Thyroid gland (tissue), 4 donors: ENCODE measurements around the gene RNF148.

Experiments
- POLR2A ChIP-seq, 2 donors: fragments of 450-650 bp; IDR thresholded peaks; one replicate each; pipeline ENCODE4 v1.6.1; 2017; ENCODE audit warnings: antibody characterized with exemption in 2 of 2, mild to moderate bottlenecking in 2 of 2, moderate library complexity in 1 of 2
- TF ChIP-seq, protein P1 (sequence below), 6 experiments: fragments of 200-600 bp in 3 of 6; fragments of 450-650 bp in 3 of 6; sonication (generic) in 3 of 6; IDR thresholded peaks; one replicate each; pipeline ENCODE4 v1.5.1; 2016 to 2019; ENCODE audit warnings: antibody characterized with exemption in 6 of 6, mild to moderate bottlenecking in 2 of 6, inconsistent platforms in 1 of 6, moderate library complexity in 1 of 6

DNA sequence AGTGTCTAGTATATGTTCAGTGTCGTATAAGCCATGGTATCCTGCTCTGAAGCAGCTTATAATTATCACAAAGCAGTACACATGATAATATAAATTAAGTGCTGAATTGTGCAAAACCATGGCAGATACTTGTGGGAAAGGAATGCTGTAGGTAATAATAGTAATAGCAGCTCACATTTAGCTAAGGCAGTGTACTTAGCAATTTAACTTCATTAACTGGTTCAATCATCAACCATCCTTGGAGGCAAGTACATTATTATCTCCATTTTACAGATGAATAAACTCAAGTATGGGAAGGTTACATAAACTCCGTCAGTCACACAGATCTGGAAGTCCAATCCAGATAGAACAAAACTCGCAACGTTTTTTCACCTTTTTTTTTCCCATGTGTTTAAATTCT is 21.6 kb upstream of the RNF148 start:
- TF ChIP-seq, protein P1, sequence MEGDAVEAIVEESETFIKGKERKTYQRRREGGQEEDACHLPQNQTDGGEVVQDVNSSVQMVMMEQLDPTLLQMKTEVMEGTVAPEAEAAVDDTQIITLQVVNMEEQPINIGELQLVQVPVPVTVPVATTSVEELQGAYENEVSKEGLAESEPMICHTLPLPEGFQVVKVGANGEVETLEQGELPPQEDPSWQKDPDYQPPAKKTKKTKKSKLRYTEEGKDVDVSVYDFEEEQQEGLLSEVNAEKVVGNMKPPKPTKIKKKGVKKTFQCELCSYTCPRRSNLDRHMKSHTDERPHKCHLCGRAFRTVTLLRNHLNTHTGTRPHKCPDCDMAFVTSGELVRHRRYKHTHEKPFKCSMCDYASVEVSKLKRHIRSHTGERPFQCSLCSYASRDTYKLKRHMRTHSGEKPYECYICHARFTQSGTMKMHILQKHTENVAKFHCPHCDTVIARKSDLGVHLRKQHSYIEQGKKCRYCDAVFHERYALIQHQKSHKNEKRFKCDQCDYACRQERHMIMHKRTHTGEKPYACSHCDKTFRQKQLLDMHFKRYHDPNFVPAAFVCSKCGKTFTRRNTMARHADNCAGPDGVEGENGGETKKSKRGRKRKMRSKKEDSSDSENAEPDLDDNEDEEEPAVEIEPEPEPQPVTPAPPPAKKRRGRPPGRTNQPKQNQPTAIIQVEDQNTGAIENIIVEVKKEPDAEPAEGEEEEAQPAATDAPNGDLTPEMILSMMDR (IDR thresholded peaks at IDR 0.05) = no peak
- no peak for TF ChIP-seq POLR2A (IDR thresholded peaks at IDR 0.05)
